K562 (cell line): Measurements from ENCODE around the gene SPTLC2. TPM values are rescaled to one million over a fixed set of nuclear protein-coding genes. Genes with fewer than 3 reads are reported as not detected.
A peak's percentile ranks its signal among the peaks of the same experiment; 100 is the strongest.

ENCODE experiments used
- CCNT2 ChIP-seq: IDR thresholded peaks from 2 replicates; pipeline ENCODE4 v1.6.1; 2011; ENCODE audit warnings: borderline replicate concordance, low read depth, mild to moderate bottlenecking, moderate library complexity, mixed read lengths, low read length; ENCODE audit not compliant: insufficient read length; ENCODE audit errors: extremely low read depth
- CHAMP1 ChIP-seq: fragments of 450-650 bp; IDR thresholded peaks from 2 replicates; pipeline ENCODE4 v1.6.1; 2016; ENCODE audit warnings: mild to moderate bottlenecking
- CHD1 ChIP-seq: fragments of 200-600 bp; sonication (generic); IDR thresholded peaks from one replicate; pipeline ENCODE4 v1.6.1; 2012; ENCODE audit warnings: mild to moderate bottlenecking, moderate library complexity, low read length, inconsistent platforms
- CREM ChIP-seq: IDR thresholded peaks from 2 replicates; pipeline ENCODE4 v1.6.1; 2014; ENCODE audit warnings: antibody characterized with exemption, low read depth
- DIDO1 ChIP-seq: fragments of 450-650 bp; IDR thresholded peaks from 2 replicates; pipeline ENCODE4 v1.6.1; 2016; ENCODE audit warnings: low read depth, missing biosample characterization, missing genetic modification characterization
- ELF2 ChIP-seq: fragments of 250-450 bp; sonication (Bioruptor Pico); IDR thresholded peaks from 2 replicates; pipeline ENCODE4 v1.5.0; 2021; ENCODE audit warnings: mild to moderate bottlenecking
- MTF1 ChIP-seq: fragments of 250-450 bp; sonication (Bioruptor Pico); IDR thresholded peaks from 2 replicates; pipeline ENCODE4 v1.9.0; 2021; ENCODE audit warnings: moderate library complexity, mild to moderate bottlenecking, inconsistent platforms, borderline replicate concordance
- NKRF ChIP-seq: fragments of 450-650 bp; IDR thresholded peaks from 2 replicates; pipeline ENCODE4 v1.6.1; 2016; ENCODE audit warnings: borderline replicate concordance
- POLR2AphosphoS5 ChIP-seq: IDR thresholded peaks from 2 replicates; pipeline ENCODE4 v1.6.1; 2011; ENCODE audit warnings: mild to moderate bottlenecking, low read depth, low read length, moderate library complexity; ENCODE audit not compliant: control insufficient read depth, insufficient read depth
- RBFOX2 ChIP-seq: fragments of 200-400 bp; formaldehyde crosslinking; IDR thresholded peaks from 2 replicates; pipeline ENCODE4 v1.6.1; 2017; ENCODE audit warnings: low read depth, mild to moderate bottlenecking, low read length, moderate library complexity
- STAT5B ChIP-seq: fragments of 250-450 bp; sonication (Bioruptor Pico); IDR thresholded peaks from 2 replicates; pipeline ENCODE4 v1.8.0; 2021; ENCODE audit warnings: mild to moderate bottlenecking, inconsistent platforms
- USF1 ChIP-seq: sonication (generic); formaldehyde crosslinking; IDR thresholded peaks from 2 replicates; pipeline ENCODE4 v1.9.0; 2022; ENCODE audit warnings: mild to moderate bottlenecking, missing genetic modification reagents
- ZBTB49 ChIP-seq: sonication (generic); formaldehyde crosslinking; IDR thresholded peaks from 2 replicates; pipeline ENCODE4 v1.8.0; 2022; ENCODE audit warnings: missing genetic modification reagents, mild to moderate bottlenecking, borderline replicate concordance
- ZBTB5 ChIP-seq: fragments of 450-650 bp; IDR thresholded peaks from 2 replicates; pipeline ENCODE4 v1.6.1; 2017; ENCODE audit warnings: antibody characterized with exemption
- ZNF232 ChIP-seq: sonication (generic); formaldehyde crosslinking; IDR thresholded peaks from 2 replicates; pipeline ENCODE4 v1.8.0; 2022; ENCODE audit warnings: mild to moderate bottlenecking, missing genetic modification reagents
- polyA plus RNA-seq, 8 experiments: library from polyadenylated mRNA; depleted of rRNA in 4 of 8; stranded (reverse) in 5 of 8; unstranded in 3 of 8; fragments of >200 nt; fragmentation: Nextera tagmentation in 2 of 8; fragmentation: Illumina TruSeq in 1 of 8; extraction: Ambion mirVana in 2 of 8; extraction: Trizol in 1 of 8; gene quantifications; 2 replicates each; pipeline versions ENCODE4 v1.2.1 to v1.2.3, GENCODE V29; 2011 to 2014; ENCODE audit warnings: inconsistent platforms in 1 of 8, missing spikeins in 1 of 8
- total RNA-seq, 7 experiments: library from RNA; depleted of rRNA in 6 of 7; stranded (reverse); fragments of >200 nt in 6 of 7; fragmentation: Illumina TruSeq in 2 of 7; extraction: Trizol in 2 of 7; gene quantifications; 2 replicates each; pipeline versions ENCODE4 v1.2.1 to v1.2.3, GENCODE V29; 2011 to 2021; ENCODE audit warnings: low replicate concordance in 1 of 7

Gene SPTLC2
- total and polyA plus RNA-seq, 9 of the 15 experiments (the other 6 are each of a cell fraction or from before 2014, with no cell fraction given) = 4.5 to 30.4 (median 14.0) TPM

GRCh38 chr14:77458249-77458950 lies 158.0 kb downstream of the SPTLC2 start (continued):
- no peak for TF ChIP-seq ZNF232 (CRISPR knock-in tag)
- no peak for TF ChIP-seq CHAMP1
- TF ChIP-seq ZBTB49 = no peak
- TF ChIP-seq MTF1 = no peak
- TF ChIP-seq ELF2 = no peak
- TF ChIP-seq STAT5B (CRISPR knock-in tag) = no peak
- no peak for TF ChIP-seq CREM
- peak; percentile 72 for TF ChIP-seq CHD1
- TF ChIP-seq POLR2AphosphoS5 = 0 out of 2 replicates have a peak, but pooled peaks have one; percentile 4
- TF ChIP-seq CCNT2 = peak; percentile 44
- TF ChIP-seq DIDO1 = no peak
- TF ChIP-seq ZBTB5 = no peak
- peak; percentile 21; the same call in 1 of the 2 replicates for TF ChIP-seq USF1
- TF ChIP-seq RBFOX2 = peak; percentile 73
- peak; percentile 55; the same call in 1 of the 2 replicates for TF ChIP-seq NKRF
